GM12892 (cell line): ENCODE data around the gene CSNK1D.

Experiments
- DNase-seq: peaks from one replicate; pipeline ENCODE4 v3.0.0; 2011; ENCODE audit not compliant: insufficient read length
- FAIRE-seq: peaks from 2 replicates; lab custom pipeline; 2011; peaks lifted over from hg19 to GRCh38; lab: Jason Lieb, UNC
- POLR2A ChIP-seq: IDR thresholded peaks from 2 replicates; pipeline ENCODE4 v1.6.1; 2011; ENCODE audit warnings: low read depth, low read length, control low read depth
- POLR2AphosphoS5 ChIP-seq: IDR thresholded peaks from 2 replicates; pipeline ENCODE4 v1.6.1; 2011; ENCODE audit warnings: low read depth, low read length, control low read depth
- TAF1 ChIP-seq: IDR thresholded peaks from 2 replicates; pipeline ENCODE4 v1.6.1; 2011; ENCODE audit warnings: low read depth, mild to moderate bottlenecking, control low read depth, low read length, borderline replicate concordance

Gene CSNK1D

DNA sequence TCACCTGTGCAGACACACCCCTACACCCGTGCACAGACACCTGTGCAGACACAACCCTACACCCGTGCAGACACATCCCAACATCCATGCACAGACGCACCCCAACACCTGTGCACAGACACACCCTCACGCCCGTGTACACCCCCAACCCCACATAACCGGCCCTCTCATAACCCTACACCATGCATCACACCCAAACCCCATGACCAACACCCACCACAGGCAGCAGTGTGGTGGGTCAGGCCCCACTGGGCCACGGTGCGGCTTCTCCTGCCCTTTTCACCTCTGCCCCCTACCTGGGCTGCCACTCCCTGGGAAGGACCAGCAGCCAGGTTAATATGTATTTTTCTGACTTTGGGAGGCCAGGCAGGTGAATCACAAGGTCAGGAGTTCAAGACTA, 48.8 kb downstream of the CSNK1D start:
- TF ChIP-seq POLR2A, result no peak
- TF ChIP-seq TAF1, result no peak
- TF ChIP-seq POLR2AphosphoS5, result no peak
- FAIRE-seq, result no peak

DNA sequence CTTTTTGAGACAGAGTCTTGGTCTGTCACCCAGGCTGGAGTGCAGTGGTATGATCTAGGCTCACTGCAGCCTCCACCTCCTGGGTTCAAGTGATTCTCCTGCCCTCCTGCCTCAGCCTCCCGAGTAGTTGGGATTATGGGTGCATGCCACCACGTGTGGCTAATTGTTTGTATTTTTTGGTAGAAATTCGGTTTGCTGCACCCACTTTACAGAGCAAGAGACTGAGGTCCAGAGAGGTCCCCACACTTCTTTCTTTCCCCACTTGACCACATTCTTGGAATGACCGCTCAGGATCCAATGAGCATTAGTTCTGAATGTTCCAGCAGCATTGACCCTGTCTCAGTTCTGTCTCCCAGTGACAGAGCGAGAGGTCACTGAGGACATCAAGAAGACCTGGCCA, 50.0 kb downstream of the CSNK1D start:
- no peak for DNase-seq
- no peak for FAIRE-seq
- TF ChIP-seq TAF1 (no peak), POLR2A (no peak), POLR2AphosphoS5 (no peak)

More for the DNA sequence above, 48.8 kb downstream of the CSNK1D start:
- DNase-seq, result no peak

DNA sequence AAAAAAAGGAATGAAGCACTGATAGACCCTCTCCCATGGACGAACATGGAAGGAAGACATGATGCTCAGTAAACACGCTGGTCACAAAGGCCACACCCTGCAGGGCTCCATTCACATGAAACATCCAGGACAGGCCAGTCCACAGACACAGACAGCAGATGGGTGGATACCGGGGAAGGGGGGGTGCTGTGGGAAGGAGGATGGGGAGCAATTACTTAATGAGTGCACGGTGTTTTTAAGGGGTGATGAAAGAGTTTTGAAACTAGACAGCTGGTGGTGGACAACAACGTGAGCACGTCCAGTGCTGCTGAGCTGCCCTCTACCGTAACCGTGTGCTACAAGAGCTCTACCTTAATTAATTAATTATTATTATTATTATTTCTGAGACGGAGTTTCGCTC, 50.7 kb downstream of the CSNK1D start:
- DNase-seq, result no peak

DNA sequence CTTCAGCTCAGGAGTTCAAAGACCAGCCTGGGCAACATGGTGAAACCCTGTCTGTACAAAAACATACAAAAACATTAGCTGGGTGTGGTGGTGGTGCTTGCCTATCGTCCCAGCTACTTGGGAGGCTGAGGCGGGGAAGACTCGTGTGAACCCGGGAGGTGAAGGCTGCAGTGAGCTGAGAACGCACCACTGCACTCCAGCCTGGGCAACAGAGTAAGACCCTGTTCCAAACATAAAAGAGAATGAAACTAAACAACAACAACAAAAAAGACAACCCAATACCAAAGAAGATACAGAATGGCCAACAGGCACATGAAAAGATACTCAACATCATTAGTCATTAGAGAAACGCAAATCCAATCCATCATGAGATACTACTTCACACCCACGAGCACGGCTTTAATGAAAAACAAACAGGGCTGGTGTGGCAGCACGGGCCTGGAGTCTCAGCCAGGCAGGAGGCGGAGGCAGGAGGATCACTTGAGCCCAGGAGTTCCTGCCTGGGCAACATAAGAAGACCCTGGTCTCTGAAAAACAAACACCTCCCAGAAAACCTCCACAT, 52.1 kb downstream of the CSNK1D start:
- no peak for DNase-seq
- FAIRE-seq, result no peak
- TF ChIP-seq POLR2AphosphoS5 (no peak), POLR2A (no peak), TAF1 (no peak)

More for the DNA sequence above, 50.7 kb downstream of the CSNK1D start:
- FAIRE-seq, result no peak
- TF ChIP-seq POLR2A, result no peak
- TF ChIP-seq POLR2AphosphoS5, result no peak
- TF ChIP-seq TAF1, result no peak

DNA sequence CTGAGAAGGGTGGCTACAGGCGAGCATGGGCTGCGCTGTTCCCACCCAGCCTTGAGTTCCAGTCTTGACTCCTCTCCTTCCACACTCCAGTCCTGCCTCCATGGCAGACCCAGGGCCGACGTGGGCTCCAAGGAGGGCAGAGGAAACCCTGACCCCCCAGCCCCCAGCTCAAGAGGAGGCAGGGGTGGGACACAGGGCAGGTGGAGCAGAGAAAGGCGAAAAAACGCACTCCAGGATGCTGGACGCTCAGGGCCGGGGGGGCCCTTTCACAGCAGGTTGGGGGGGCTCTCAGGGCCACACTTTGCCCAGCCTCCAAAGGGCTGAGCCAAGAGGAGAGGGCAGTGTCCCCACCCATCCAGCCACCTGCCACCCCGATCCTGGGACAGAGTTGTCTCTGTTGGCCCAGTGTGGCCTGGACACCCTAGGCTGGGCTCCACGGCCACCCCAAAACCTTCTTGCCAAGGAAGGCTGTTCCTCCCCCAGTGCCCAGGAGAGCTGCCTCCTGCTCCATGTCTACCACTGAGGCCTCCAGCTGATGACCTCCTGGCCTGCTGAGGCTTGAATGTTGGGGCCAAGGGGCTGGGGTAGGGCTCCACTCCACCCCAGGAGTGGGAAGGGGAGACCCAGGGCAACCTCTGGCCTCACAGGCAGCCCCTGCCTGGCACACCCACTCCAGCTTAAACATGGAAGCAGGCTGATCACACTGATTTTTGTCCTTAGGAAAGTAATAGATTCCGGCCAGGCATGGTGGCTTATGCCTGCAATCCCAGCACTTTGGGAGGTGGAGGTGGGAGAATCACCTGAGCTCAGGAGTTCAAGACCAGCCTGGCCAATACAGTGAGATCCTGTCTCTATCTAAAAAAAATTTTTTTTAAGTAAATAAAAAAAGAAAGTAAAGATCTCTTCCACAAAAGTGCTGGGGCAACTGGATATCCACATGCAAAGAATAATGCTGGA, 53.5 kb downstream of the CSNK1D start:
- FAIRE-seq (no peak), DNase-seq (no peak)
- TF ChIP-seq TAF1 (no peak), POLR2AphosphoS5 (no peak), POLR2A (no peak)

DNA sequence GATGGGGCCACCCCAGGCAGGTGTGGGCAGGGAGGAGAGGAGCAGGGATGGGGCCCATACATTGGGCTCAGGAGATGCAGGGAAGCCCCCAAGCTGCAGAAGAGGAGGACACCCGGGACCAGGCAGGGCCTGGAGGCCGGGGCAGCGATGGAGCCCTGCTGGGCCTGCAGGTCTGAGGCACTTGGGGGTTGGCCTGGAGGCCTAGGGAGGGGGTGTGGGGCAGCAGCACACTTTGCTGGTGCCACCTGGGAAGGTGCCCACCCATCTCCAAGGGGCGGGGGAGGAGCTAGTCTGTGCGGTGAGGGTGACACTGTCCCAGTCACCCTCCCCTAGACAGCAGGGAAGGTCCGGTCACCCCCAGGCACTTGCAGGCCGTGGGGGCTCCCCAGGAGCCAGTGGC, 54.4 kb downstream of the CSNK1D start:
- FAIRE-seq (no peak), DNase-seq (no peak)
- TF ChIP-seq POLR2A (no peak), TAF1 (no peak), POLR2AphosphoS5 (no peak)

DNA sequence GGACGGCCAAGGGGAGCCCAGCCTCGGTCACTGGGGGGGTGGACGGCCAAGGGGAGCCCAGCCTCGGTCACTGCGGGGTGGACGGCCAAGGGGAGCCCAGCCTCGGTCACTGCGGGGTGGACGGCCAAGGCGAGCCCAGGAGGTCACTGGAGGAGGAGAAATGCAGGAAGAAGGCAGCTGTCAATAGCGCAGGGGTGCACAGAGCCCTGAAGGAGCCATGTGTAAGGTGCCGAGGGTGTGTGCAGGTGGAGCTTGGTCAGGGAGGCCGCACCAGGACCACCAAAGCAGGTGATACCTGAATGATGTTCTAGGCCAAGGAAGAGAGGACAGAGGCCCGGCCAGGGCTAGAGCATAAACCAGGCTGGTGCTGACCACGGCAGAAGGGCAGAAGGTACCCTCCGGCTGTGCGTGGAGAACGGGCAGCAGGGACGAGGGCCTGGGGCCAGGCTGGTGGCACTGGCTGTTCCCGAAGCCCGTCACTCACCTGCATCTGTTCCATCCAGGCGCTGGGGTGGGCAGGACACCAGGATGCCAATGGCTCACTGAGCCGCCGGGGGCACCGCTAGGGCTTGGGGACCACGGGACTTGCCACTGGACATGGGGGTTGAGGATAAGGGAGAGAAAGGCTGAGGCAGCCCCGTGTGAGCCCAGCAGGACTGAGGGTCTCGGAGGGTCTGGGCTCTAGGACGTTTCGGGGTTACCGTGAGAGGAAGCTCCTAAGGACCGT, 55.0 kb downstream of the CSNK1D start:
- TF ChIP-seq POLR2AphosphoS5, result no peak
- TF ChIP-seq TAF1, result no peak
- TF ChIP-seq POLR2A, result no peak
- no peak for FAIRE-seq
- DNase-seq, result no peak

DNA sequence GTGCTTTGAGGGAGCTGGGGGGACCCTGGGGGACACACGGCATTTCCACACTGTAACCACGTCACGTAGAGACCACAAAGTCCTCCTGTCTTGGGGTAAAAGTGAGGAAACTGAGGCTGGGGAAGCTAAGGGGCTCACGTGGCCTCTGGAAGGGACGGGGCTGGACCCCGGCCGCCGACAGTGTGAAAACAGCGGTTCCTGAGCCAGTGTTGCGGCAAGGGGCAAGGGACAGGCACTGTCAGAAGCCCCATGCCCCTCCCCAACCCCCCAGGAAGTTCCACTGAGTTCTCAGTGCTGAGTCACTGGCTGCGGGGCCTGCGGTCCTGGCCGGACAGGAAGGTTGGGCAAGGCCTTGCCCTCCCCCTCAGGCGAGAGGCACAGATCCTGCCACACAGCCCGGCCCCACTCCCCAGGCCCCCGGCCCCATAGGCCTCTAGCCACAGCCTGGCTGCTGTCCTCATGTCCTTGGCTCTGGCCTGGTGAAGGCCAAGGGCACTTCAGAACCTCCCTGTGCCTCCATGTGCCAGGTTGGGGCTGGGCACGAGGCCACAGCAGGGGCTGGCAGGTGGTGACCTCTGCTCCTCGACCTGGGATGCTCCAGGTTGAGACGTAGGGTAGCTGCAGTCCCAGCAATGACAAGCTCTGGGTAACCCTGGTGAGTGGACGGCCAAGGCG, 55.8 kb downstream of the CSNK1D start:
- no peak for FAIRE-seq
- no peak for DNase-seq
- no peak for TF ChIP-seq TAF1
- TF ChIP-seq POLR2AphosphoS5, result no peak
- TF ChIP-seq POLR2A, result no peak

DNA sequence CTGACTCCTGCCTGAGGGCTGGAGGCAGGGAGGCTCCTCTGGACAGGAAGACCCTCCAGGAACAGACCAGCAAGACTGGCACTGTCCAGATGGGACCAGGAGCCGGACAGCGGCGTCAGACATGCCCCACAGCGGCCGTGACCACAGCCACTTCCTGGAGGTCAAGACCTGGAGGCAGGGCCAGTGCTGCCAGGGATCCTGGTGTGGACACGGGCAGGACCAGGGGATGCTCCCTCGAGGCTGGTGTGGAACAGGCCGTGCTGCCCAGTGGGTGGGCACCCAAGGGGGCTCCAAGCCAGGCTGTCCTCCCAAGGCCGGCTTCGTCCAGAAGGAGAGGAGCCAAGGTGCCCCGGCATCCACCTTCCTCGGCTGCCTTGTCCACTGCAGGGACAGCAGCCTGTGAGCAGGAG, 56.4 kb downstream of the CSNK1D start:
- no peak for DNase-seq
- TF ChIP-seq POLR2A (no peak), TAF1 (no peak), POLR2AphosphoS5 (no peak)
- no peak for FAIRE-seq

DNA sequence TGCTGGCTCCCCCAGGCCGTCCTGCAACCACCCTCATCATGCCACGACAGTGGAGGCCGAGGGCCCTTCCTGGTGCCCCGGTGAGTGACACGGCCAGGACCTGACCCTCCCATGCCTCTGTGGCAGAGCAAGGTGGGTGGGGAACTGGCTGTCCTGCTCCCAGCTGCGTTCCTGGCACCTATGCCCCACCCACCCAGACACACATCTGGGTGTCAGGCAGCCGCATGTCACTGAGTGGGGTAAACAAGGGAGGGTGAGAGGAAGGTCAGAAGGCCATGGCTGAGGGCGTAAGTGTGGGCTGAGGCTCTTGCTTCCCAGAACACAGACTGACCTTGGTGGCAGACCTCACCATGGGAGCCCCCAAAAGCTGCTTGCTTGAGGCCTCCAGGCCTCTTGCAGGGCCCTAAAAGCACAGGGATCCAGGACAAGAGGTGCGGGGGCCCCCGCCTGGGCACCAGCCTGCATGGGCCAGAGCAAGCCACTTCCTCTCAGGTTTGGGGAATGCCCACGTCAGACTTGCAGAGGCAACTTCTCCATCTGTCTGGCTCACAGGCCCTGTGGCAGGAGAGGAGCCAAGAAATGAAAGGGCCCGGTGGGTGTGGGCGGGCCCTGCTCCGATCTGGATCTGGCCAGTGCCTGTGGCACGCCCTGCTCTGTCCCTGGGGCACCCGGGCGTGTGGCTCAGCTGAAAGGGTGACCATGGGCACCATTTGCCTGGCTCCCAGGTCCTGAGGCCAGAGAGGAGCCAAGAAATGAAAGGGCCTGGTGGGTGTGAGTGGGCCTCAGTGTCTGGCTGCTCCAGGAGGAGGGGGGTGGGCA, 57.0 kb downstream of the CSNK1D start:
- TF ChIP-seq POLR2AphosphoS5 (no peak), TAF1 (no peak), POLR2A (no peak)
- DNase-seq (peak; percentile 58), FAIRE-seq (peak; percentile 88)
